ENCODE measurements around the gene ROCK2. TPM values are rescaled to one million over a fixed set of nuclear protein-coding genes. Genes with fewer than 3 reads are reported as not detected.

The ROCK2 gene
- polyA plus RNA-seq, 3 donors, result 2.8 to 10.2 (median 4.3) TPM

- intact Hi-C loops (cut with micrococcal nuclease), result no loop called here
- Histone ChIP-seq H3K9ac (ENCODE audit: insufficient read depth, low read length, poor library complexity, severe bottlenecking) (no peak overlapping the region), H3K9me3 (replicated peaks in 1 of 2; ENCODE audit: control insufficient read depth in 1 of 2, insufficient read depth in 1 of 2, low read length in 2 of 2) (no peaks in the 10 kb centered on the region), H3K79me2 (ENCODE audit: insufficient read depth, low read length) (peaks cover 10% of the 10 kb centered on the region), H3K4me1 (ENCODE audit: control insufficient read depth in 1 of 2, insufficient read depth in 2 of 2, low read length in 2 of 2) (peaks cover 0 to 5% of the 10 kb centered on the region in 2 donors), H4K20me1 (ENCODE audit: insufficient read depth, low read length) (no peaks in the 10 kb centered on the region), H3K27ac (ENCODE audit: low read depth in 1 of 2, low read length in 2 of 2) (no peak overlapping the region), H2AFZ (ENCODE audit: insufficient read depth, low read depth, low read length, poor library complexity, severe bottlenecking) (no peak overlapping the region), H3K36me3 (replicated peaks in 1 of 2; ENCODE audit: control insufficient read depth in 1 of 2, insufficient read depth in 2 of 2, low read length in 2 of 2) (peaks cover 11 to 12% of the 10 kb centered on the region in 2 donors), H3K4me2 (replicated peaks; ENCODE audit: extremely low read depth, low read length, poor library complexity, severe bottlenecking) (no peak overlapping the region), H3K27me3 (ENCODE audit: control insufficient read depth in 2 of 2, insufficient read depth in 2 of 2, low read length in 2 of 2) (no peaks in the 10 kb centered on the region), H3K4me3 (replicated peaks in 1 of 3; ENCODE audit: low read depth in 2 of 3, low read length in 3 of 3) (no peak overlapping the region)
- Mint-ChIP-seq H3K36me3 (peaks cover 18 to 27% of the 10 kb centered on the region in 2 donors), H3K4me1 (peaks cover 8% of the 10 kb centered on the region), H3K9me3 (no peaks in the 10 kb centered on the region), H3K27me3 (ENCODE audit: low read depth in 3 of 3) (no peaks in the 10 kb centered on the region), H3K4me3 (no peak overlapping the region), H3K27ac (peak overlapping the region in 1 of 7 donors; percentile 66)
- TF ChIP-seq CTCF (IDR thresholded peaks at IDR 0.05), result no peak
- WGBS (ENCODE audit: insufficient coverage), result no CpG with 5 or more reads among the region's 1 CpG
- no peak for DNase-seq
These were observed 115.7 kb downstream of the ROCK2 start for GRCh38 chr2:11228692-11229091.

GRCh38 chr2:11227595-11227994 lies 116.8 kb downstream of the ROCK2 start:
- DNase-seq, result no peak
- H3K27me3 Mint-ChIP-seq (ENCODE audit: low read depth in 3 of 3), result no peaks in the 10 kb centered on the region
- H3K27ac ChIP-seq (ENCODE audit: low read depth in 1 of 2, low read length in 2 of 2), result no peak overlapping the region
- H3K4me2 ChIP-seq (replicated peaks; ENCODE audit: extremely low read depth, low read length, poor library complexity, severe bottlenecking), result no peak overlapping the region
- H3K27ac Mint-ChIP-seq, result no peak overlapping the region
- no peaks in the 10 kb centered on the region for H3K27me3 ChIP-seq (ENCODE audit: control insufficient read depth in 2 of 2, insufficient read depth in 2 of 2, low read length in 2 of 2)
- intact Hi-C loops (cut with micrococcal nuclease), result no loop called here
- no peak overlapping the region for H3K9ac ChIP-seq (ENCODE audit: insufficient read depth, low read length, poor library complexity, severe bottlenecking)
- H3K4me1 ChIP-seq (ENCODE audit: control insufficient read depth in 1 of 2, insufficient read depth in 2 of 2, low read length in 2 of 2), result peaks cover 0 to 5% of the 10 kb centered on the region in 2 donors
- H4K20me1 ChIP-seq (ENCODE audit: insufficient read depth, low read length), result no peaks in the 10 kb centered on the region
- H3K9me3 Mint-ChIP-seq, result no peaks in the 10 kb centered on the region
- H3K4me3 Mint-ChIP-seq, result no peak overlapping the region
- peaks cover 10% of the 10 kb centered on the region for H3K79me2 ChIP-seq (ENCODE audit: insufficient read depth, low read length)
- peaks cover 8% of the 10 kb centered on the region for H3K4me1 Mint-ChIP-seq
- H3K9me3 ChIP-seq (replicated peaks in 1 of 2; ENCODE audit: control insufficient read depth in 1 of 2, insufficient read depth in 1 of 2, low read length in 2 of 2), result no peaks in the 10 kb centered on the region
- TF ChIP-seq CTCF (IDR thresholded peaks at IDR 0.05), result no peak
- peaks cover 25 to 30% of the 10 kb centered on the region in 2 donors for H3K36me3 Mint-ChIP-seq
- H3K36me3 ChIP-seq (replicated peaks in 1 of 2; ENCODE audit: control insufficient read depth in 1 of 2, insufficient read depth in 2 of 2, low read length in 2 of 2), result peaks cover 14 to 22% of the 10 kb centered on the region in 2 donors
- H2AFZ ChIP-seq (ENCODE audit: insufficient read depth, low read depth, low read length, poor library complexity, severe bottlenecking), result no peak overlapping the region
- H3K4me3 ChIP-seq (replicated peaks in 1 of 3; ENCODE audit: low read depth in 2 of 3, low read length in 3 of 3), result no peak overlapping the region
